ENCODE data around the gene CCND1.

Gene CCND1

DNA sequence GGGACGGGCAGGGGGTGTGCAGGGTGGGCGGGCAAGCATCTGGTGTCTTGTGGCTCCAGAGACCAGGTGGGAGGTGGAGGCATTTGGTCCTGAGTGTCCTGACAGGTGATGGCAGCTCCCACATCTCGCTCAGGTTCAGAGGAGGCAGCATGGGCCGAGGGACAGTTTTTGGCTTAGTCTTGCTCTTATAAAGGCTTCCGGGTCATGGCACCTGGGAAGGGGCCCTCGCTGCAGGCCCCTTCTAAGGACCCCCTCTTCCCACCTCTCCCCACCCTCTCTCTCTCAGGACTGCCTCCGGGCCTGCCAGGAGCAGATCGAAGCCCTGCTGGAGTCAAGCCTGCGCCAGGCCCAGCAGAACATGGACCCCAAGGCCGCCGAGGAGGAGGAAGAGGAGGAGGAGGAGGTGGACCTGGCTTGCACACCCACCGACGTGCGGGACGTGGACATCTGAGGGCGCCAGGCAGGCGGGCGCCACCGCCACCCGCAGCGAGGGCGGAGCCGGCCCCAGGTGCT, 9.9 kb downstream of the CCND1 start:
- no peaks in the 10 kb centered on the region for H3K27me3 ChIP-seq (ENCODE audit: control insufficient read depth, insufficient read depth, low read length)
- no peaks in the 10 kb centered on the region for H3K9me3 ChIP-seq (ENCODE audit: control insufficient read depth, insufficient read depth, low read length)
- H3K9ac ChIP-seq (ENCODE audit: low read depth, low read length), result no peak overlapping the region
- H3K4me3 ChIP-seq (ENCODE audit: low read depth, low read length), result no peak overlapping the region
- H3K4me1 ChIP-seq (ENCODE audit: control insufficient read depth, insufficient read depth, low read length), result no peaks in the 10 kb centered on the region
- H3K36me3 ChIP-seq (ENCODE audit: control insufficient read depth, insufficient read depth, low read length), result peaks cover 32% of the 10 kb centered on the region

DNA sequence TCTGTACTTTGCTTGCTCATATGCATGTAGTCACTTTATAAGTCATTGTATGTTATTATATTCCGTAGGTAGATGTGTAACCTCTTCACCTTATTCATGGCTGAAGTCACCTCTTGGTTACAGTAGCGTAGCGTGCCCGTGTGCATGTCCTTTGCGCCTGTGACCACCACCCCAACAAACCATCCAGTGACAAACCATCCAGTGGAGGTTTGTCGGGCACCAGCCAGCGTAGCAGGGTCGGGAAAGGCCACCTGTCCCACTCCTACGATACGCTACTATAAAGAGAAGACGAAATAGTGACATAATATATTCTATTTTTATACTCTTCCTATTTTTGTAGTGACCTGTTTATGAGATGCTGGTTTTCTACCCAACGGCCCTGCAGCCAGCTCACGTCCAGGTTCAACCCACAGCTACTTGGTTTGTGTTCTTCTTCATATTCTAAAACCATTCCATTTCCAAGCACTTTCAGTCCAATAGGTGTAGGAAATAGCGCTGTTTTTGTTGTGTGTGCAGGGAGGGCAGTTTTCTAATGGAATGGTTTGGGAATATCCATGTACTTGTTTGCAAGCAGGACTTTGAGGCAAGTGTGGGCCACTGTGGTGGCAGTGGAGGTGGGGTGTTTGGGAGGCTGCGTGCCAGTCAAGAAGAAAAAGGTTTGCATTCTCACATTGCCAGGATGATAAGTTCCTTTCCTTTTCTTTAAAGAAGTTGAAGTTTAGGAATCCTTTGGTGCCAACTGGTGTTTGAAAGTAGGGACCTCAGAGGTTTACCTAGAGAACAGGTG, 11.1 kb downstream of the CCND1 start:
- Histone ChIP-seq H3K36me3 (ENCODE audit: control insufficient read depth, insufficient read depth, low read length) (peaks cover 32% of the 10 kb centered on the region), H3K9me3 (ENCODE audit: control insufficient read depth, insufficient read depth, low read length) (no peaks in the 10 kb centered on the region), H3K4me3 (ENCODE audit: low read depth, low read length) (no peak overlapping the region), H3K27me3 (ENCODE audit: control insufficient read depth, insufficient read depth, low read length) (no peaks in the 10 kb centered on the region), H3K9ac (ENCODE audit: low read depth, low read length) (no peak overlapping the region), H3K4me1 (ENCODE audit: control insufficient read depth, insufficient read depth, low read length) (no peaks in the 10 kb centered on the region)

DNA sequence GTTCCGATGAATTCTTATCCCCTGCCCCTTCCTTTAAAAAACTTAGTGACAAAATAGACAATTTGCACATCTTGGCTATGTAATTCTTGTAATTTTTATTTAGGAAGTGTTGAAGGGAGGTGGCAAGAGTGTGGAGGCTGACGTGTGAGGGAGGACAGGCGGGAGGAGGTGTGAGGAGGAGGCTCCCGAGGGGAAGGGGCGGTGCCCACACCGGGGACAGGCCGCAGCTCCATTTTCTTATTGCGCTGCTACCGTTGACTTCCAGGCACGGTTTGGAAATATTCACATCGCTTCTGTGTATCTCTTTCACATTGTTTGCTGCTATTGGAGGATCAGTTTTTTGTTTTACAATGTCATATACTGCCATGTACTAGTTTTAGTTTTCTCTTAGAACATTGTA, 12.0 kb downstream of the CCND1 start:
- H3K4me3 ChIP-seq (ENCODE audit: low read depth, low read length), result no peak overlapping the region
- no peaks in the 10 kb centered on the region for H3K4me1 ChIP-seq (ENCODE audit: control insufficient read depth, insufficient read depth, low read length)
- no peak overlapping the region for H3K9ac ChIP-seq (ENCODE audit: low read depth, low read length)
- peaks cover 30% of the 10 kb centered on the region for H3K36me3 ChIP-seq (ENCODE audit: control insufficient read depth, insufficient read depth, low read length)
- H3K9me3 ChIP-seq (ENCODE audit: control insufficient read depth, insufficient read depth, low read length), result no peaks in the 10 kb centered on the region
- no peaks in the 10 kb centered on the region for H3K27me3 ChIP-seq (ENCODE audit: control insufficient read depth, insufficient read depth, low read length)

DNA sequence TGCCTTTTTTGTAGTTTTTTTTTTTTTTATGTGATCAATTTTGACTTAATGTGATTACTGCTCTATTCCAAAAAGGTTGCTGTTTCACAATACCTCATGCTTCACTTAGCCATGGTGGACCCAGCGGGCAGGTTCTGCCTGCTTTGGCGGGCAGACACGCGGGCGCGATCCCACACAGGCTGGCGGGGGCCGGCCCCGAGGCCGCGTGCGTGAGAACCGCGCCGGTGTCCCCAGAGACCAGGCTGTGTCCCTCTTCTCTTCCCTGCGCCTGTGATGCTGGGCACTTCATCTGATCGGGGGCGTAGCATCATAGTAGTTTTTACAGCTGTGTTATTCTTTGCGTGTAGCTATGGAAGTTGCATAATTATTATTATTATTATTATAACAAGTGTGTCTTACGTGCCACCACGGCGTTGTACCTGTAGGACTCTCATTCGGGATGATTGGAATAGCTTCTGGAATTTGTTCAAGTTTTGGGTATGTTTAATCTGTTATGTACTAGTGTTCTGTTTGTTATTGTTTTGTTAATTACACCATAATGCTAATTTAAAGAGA, 12.5 kb downstream of the CCND1 start:
- H3K27me3 ChIP-seq (ENCODE audit: control insufficient read depth, insufficient read depth, low read length), result no peaks in the 10 kb centered on the region
- peaks cover 26% of the 10 kb centered on the region for H3K36me3 ChIP-seq (ENCODE audit: control insufficient read depth, insufficient read depth, low read length)
- H3K4me3 ChIP-seq (ENCODE audit: low read depth, low read length), result no peak overlapping the region
- H3K9ac ChIP-seq (ENCODE audit: low read depth, low read length), result no peak overlapping the region
- H3K4me1 ChIP-seq (ENCODE audit: control insufficient read depth, insufficient read depth, low read length), result peaks cover 2% of the 10 kb centered on the region
- no peaks in the 10 kb centered on the region for H3K9me3 ChIP-seq (ENCODE audit: control insufficient read depth, insufficient read depth, low read length)

DNA sequence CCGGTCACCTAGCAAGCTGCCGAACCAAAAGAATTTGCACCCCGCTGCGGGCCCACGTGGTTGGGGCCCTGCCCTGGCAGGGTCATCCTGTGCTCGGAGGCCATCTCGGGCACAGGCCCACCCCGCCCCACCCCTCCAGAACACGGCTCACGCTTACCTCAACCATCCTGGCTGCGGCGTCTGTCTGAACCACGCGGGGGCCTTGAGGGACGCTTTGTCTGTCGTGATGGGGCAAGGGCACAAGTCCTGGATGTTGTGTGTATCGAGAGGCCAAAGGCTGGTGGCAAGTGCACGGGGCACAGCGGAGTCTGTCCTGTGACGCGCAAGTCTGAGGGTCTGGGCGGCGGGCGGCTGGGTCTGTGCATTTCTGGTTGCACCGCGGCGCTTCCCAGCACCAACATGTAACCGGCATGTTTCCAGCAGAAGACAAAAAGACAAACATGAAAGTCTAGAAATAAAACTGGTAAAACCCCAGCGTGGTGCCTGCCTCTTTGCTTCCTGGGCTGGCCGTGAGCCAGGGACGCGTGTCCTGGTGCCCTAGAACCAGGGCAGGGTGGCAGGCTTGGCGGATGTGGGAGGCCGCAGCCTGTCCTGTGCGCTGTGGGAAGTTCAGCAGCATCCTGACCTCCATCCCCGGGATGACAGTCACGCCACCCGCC, 13.2 kb downstream of the CCND1 start:
- Histone ChIP-seq H3K27me3 (ENCODE audit: control insufficient read depth, insufficient read depth, low read length) (no peaks in the 10 kb centered on the region), H3K9ac (ENCODE audit: low read depth, low read length) (no peak overlapping the region), H3K36me3 (ENCODE audit: control insufficient read depth, insufficient read depth, low read length) (peaks cover 20% of the 10 kb centered on the region), H3K9me3 (ENCODE audit: control insufficient read depth, insufficient read depth, low read length) (no peaks in the 10 kb centered on the region), H3K4me1 (ENCODE audit: control insufficient read depth, insufficient read depth, low read length) (peaks cover 5% of the 10 kb centered on the region), H3K4me3 (ENCODE audit: low read depth, low read length) (no peak overlapping the region)

DNA sequence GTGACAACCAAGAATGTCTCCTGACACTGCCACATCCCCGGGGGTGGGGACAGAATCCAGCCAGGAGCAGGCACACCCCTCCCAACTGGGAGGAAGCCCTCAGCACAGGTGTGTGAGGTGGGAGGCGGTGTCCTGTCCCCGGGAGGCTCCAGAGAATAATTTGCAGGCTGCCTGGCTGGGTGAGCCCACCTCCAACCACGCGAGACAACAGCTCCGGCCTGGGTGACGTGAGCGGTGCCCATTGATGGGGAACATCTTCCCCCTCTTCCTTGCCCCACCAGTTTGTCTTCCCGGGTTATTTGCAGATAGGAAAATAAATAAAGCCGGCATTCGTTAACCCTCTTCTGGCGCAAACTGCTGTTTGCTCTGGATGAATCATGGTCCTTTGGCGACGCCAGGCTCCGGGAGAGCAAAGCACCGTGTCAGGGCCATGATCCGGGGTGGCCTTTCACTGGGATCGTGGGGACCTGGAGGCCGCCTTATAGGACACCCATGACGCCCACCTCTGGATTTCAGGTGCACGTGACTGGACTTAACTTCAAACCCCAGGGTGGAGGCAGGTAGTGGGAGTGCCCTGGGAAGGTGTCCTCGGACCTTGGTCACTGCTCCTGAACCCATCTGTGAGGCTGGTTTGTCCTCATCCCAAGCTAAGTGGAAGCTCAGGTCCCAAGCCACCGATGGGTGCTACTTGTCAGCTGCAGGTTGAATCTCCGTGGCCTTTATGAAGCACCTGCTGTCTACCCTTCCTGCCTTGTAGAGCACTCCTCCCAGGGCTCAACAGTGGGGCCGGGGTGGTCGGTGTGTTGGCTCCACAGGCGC, 13.9 kb downstream of the CCND1 start:
- no peaks in the 10 kb centered on the region for H3K27me3 ChIP-seq (ENCODE audit: control insufficient read depth, insufficient read depth, low read length)
- no peak overlapping the region for H3K9ac ChIP-seq (ENCODE audit: low read depth, low read length)
- H3K36me3 ChIP-seq (ENCODE audit: control insufficient read depth, insufficient read depth, low read length), result peaks cover 12% of the 10 kb centered on the region
- no peaks in the 10 kb centered on the region for H3K9me3 ChIP-seq (ENCODE audit: control insufficient read depth, insufficient read depth, low read length)
- H3K4me3 ChIP-seq (ENCODE audit: low read depth, low read length), result no peak overlapping the region
- peaks cover 5% of the 10 kb centered on the region for H3K4me1 ChIP-seq (ENCODE audit: control insufficient read depth, insufficient read depth, low read length)

DNA sequence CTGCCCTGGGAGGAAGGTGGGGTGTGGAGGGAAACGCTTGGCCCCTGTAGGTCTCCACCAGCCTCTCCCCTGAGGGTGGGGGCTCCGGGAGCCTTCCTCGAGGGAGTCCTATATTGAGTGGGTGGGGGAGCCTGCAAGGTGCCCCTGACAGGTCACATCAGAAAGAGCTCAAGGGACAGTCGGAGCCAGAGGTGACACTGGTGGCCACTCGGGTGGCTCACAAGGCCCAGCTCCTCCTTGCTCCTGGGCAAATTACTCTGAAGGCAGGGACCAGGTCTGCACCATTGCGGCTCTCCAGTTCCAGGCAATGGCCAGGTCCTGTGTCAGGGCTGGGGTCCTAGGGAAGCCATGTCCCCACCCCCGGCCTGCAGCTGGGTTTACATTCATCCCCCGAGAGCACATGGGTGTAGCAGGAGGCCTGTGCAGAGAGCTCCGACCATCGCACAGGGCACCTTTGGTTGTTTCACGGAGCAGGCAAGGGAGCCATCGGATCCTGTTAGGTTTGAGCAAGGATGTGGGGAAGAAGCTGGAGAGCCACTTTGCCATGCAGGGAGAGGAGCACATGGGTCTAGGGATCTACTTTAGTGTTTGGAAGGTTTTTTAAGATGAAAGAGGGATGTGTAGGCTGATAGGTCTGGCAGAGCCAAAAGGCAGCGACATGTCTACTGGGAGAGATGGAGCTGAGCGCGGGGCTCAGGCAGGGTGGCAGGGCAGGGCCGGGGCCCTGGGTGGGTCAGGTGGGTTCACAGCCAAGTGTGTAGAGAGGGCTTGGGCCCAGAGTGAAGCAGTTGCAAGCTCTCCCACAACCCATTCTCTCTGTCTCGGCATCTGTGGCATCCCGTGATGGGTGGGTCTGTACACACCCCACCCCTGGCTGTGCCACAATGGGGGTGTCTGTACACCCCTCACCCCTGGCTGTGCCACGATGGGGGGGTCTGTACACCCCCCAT, 14.8 kb downstream of the CCND1 start:
- Histone ChIP-seq H3K9ac (ENCODE audit: low read depth, low read length) (no peak overlapping the region), H3K4me1 (ENCODE audit: control insufficient read depth, insufficient read depth, low read length) (peaks cover 5% of the 10 kb centered on the region), H3K4me3 (ENCODE audit: low read depth, low read length) (no peak overlapping the region), H3K9me3 (ENCODE audit: control insufficient read depth, insufficient read depth, low read length) (no peaks in the 10 kb centered on the region), H3K27me3 (ENCODE audit: control insufficient read depth, insufficient read depth, low read length) (no peaks in the 10 kb centered on the region), H3K36me3 (ENCODE audit: control insufficient read depth, insufficient read depth, low read length) (peaks cover 8% of the 10 kb centered on the region)

DNA sequence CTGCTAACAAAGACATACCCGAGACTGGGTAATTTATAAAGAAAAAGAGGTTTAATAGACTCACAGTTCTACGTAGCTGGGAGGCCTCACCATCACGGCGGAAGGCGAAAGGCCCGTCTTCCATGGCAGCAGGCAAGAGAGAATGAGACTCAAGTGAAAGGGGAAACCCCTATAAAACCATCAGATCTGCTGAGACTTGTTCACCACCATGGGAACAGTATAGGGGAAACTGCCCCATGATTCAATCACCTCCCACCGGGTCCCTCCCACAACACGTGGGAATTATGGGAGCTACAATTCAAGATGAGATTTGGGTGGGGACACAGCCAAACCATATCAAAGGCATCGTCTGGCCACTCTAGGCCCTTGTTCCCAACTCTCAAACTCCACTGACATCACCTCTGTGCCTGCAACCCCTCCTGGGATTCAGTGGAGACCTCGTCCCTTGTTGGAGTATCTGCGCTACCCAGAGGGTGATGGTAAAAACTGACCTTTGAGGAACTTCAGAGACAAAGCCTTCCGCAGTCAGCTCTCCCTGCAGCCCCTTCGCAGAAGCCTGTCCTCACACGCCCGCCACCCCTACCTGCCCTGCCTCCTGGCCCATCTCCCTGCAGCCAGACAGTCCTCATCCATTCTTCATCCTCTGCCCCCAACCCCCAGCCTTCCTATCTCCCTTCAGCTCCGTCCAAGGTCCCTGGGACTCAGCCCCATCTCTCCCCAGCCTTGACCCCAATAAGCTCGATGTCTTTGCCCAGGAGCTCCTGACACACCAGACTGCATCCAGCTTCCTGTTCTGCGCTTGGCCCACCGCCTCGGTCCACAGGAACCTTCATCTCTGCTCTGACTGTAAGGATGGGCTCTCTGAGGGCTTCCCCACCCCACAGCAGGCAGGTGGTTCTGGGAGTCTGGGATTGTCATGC, 15.8 kb downstream of the CCND1 start:
- Histone ChIP-seq H3K27me3 (ENCODE audit: control insufficient read depth, insufficient read depth, low read length) (no peaks in the 10 kb centered on the region), H3K36me3 (ENCODE audit: control insufficient read depth, insufficient read depth, low read length) (peaks cover 3% of the 10 kb centered on the region), H3K4me3 (ENCODE audit: low read depth, low read length) (no peak overlapping the region), H3K4me1 (ENCODE audit: control insufficient read depth, insufficient read depth, low read length) (peaks cover 5% of the 10 kb centered on the region), H3K9ac (ENCODE audit: low read depth, low read length) (peak overlapping the region; percentile 26), H3K9me3 (ENCODE audit: control insufficient read depth, insufficient read depth, low read length) (no peaks in the 10 kb centered on the region)

DNA sequence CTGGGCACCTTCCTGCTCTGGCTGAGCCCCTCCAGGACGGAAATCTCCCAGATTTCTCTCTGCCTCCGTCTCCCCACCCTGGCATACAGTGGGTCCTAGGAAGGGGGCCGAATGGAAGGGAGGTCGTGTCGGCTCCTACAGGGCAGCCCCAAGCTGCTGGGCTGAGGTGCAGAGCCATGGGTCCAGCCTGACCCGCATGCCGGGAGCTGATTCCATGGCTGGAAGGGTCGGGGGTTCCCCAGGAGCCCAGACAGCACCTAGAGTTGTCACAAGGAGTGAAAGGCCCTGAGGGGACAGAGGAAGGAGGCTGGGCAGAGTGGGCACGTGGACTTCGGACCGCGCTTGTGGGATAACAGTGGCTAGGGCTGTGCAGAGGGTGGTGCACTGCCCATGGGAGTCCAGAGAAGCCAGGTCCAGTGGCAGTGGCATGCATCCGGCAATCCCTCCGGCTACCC, 16.5 kb downstream of the CCND1 start:
- Histone ChIP-seq H3K4me3 (ENCODE audit: low read depth, low read length) (no peak overlapping the region), H3K9ac (ENCODE audit: low read depth, low read length) (peak overlapping the region; percentile 26), H3K4me1 (ENCODE audit: control insufficient read depth, insufficient read depth, low read length) (peaks cover 5% of the 10 kb centered on the region), H3K9me3 (ENCODE audit: control insufficient read depth, insufficient read depth, low read length) (no peaks in the 10 kb centered on the region), H3K36me3 (ENCODE audit: control insufficient read depth, insufficient read depth, low read length) (peaks cover 3% of the 10 kb centered on the region), H3K27me3 (ENCODE audit: control insufficient read depth, insufficient read depth, low read length) (no peaks in the 10 kb centered on the region)

Measured in iPS-15b (cell line).